Omental fat pad (tissue), 4 donors: Measurements from ENCODE around the gene DNAJC24. TPM values are rescaled to one million over a fixed set of nuclear protein-coding genes. Genes with fewer than 3 reads are reported as not detected.
"Not testable (repeated sequence)": the region's sequence is repeated elsewhere in the genome, so short reads cannot be mapped to it uniquely, and the experiment has no call there.

Experiments
- ATAC-seq: fragments of 150-250 bp; one replicate; pipeline ENCODE4 v1.9.1; 2016; ENCODE audit warnings: mild to moderate bottlenecking, moderate library complexity; ENCODE audit not compliant: low FRiP score
- DNase-seq: peaks from one replicate; pipeline ENCODE4 v3.0.0-alpha.2; 2019; ENCODE audit warnings: low spot score
- total RNA-seq, 4 donors: library from RNA; depleted of rRNA; stranded (reverse); fragments of >200 nt; gene quantifications; one replicate each; pipeline ENCODE4 v1.1.0, GENCODE V29; 2016
- TF ChIP-seq, protein P1 (sequence below), 3 donors: fragments of 450-650 bp; IDR thresholded peaks; one replicate each; pipeline ENCODE4 v1.5.1; 2016 to 2017; ENCODE audit warnings: antibody characterized with exemption in 3 of 3, mild to moderate bottlenecking in 3 of 3, moderate library complexity in 2 of 3

The DNAJC24 gene, protein sequence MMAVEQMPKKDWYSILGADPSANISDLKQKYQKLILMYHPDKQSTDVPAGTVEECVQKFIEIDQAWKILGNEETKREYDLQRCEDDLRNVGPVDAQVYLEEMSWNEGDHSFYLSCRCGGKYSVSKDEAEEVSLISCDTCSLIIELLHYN
- total RNA-seq, result 10 to 100 TPM; 11.6 to 19.5 (median 13.9) TPM

DNA sequence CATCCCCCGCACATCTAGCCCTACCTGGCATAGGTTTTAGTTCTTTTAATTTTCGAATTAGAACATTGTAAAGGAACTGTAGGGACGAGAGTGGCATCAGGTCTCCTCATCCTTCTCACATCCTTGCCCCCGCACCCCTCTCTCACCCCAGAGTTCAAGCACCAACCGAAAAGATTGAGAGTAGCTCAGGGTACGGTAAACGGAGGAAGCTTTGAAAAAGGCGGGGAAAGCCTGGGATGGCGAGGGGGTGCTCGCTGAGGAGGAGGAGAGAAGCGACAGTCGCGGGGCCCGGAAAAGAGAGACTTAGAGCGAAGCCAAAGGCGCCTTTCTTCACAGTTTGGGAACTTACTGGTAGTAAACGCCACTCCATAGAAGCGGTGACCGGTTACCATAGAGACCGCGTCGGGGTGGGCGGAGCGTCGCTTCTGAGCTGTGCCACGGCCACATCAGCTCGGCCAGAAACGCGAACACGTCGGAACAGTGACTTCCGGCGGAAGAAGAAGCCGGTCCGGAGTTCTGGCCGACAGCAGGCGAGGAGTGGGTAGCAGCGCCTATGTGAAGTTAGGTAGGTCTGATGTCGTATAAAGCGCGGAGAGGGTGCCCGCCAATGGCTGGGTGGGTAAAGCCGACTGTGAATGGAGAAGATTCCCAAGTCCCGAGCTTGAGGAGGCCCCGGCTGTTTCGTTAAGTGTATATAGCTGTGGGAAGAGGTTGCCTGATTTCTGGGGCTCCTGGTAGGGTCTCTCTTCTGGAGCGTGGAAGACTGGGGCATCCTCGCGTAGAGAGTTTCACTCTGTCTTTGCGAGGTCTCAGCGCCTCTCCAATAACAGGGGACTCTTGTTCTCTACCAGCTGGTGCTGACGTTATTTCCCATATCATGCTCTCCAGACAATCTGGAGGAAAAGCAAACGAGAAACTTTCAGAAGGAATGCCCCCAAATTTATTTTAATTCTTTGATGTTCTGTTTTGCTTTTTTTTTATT, at the start of gene DNAJC24, which contains the start of gene DCDC1:
TSS of gene DNAJC24 (plus strand) at position 513 of the 982 bp plus-strand sequence. CDS start 889 bp downstream, outside the sequence.
TSS of gene DCDC1 (minus strand) at position 392 of the 982 bp plus-strand sequence. CDS start 41,459 bp downstream, outside the sequence.
- TF ChIP-seq, protein P1, sequence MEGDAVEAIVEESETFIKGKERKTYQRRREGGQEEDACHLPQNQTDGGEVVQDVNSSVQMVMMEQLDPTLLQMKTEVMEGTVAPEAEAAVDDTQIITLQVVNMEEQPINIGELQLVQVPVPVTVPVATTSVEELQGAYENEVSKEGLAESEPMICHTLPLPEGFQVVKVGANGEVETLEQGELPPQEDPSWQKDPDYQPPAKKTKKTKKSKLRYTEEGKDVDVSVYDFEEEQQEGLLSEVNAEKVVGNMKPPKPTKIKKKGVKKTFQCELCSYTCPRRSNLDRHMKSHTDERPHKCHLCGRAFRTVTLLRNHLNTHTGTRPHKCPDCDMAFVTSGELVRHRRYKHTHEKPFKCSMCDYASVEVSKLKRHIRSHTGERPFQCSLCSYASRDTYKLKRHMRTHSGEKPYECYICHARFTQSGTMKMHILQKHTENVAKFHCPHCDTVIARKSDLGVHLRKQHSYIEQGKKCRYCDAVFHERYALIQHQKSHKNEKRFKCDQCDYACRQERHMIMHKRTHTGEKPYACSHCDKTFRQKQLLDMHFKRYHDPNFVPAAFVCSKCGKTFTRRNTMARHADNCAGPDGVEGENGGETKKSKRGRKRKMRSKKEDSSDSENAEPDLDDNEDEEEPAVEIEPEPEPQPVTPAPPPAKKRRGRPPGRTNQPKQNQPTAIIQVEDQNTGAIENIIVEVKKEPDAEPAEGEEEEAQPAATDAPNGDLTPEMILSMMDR (IDR thresholded peaks at IDR 0.05), result no peak
- ATAC-seq, result peak; percentile 99
- DNase-seq, result peak; percentile 75

DNA sequence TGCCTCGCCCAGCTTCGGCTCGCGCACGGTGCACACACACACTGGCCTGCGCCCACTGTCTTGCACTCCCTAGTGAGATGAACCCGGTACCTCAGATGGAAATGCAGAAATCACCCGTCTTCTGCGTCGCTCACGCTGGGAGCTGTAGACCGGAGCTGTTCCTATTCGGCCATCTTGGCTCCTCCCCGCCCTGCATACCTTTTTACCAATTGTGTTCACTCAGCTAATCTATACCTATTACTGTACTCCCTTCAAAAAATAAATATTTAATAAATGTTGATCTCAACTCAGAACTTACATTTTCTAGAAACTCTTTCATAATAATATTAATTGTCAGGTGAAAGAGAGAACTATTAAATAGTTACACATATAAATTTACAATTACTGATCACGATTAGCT, 48.2 kb upstream of the DNAJC24 start:
- not testable (repeated sequence) for ATAC-seq, DNase-seq

DNA sequence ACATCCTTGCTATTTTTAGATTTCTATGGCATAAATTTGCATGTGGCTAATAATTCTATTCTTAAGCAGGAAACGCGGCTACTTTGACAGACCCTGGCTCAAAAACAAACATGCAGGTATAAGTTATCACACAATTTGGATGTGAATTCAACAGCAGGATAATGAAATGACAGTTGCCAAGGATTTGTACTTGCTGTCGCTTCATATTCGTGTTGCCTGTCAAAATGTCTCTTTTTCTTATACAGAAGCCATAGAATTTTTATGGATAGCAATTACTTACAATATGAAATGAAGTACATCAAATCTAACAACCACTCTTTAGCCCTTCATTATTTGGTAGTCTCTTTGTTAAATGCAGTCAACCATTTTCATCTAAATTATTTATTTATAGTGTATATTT, 46.5 kb upstream of the DNAJC24 start:
- TF ChIP-seq, protein P1 (IDR thresholded peaks at IDR 0.05), result no peak
- DNase-seq (no peak), ATAC-seq (no peak)

DNA sequence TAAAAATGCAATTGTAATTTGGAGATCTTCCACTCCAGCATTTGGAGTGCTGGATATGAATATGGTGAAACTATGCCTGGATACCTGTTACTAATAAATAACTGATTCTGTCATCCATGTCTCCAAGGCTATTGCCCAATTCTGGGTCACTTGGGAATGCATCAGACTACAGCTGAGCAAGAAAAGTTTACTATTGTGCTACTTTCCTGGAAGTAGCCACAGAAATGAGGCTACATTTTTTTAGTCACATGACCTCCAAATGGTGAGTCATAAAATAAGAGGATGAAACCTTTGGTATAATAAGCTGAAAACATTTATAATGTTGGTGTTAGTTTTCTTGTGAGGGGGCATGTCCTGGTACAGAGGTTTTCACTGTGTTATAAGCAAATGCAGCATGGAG, 44.5 kb upstream of the DNAJC24 start:
- ATAC-seq (peak; percentile 78), DNase-seq (no peak)
- TF ChIP-seq, protein P1 (IDR thresholded peaks at IDR 0.05), result no peak

DNA sequence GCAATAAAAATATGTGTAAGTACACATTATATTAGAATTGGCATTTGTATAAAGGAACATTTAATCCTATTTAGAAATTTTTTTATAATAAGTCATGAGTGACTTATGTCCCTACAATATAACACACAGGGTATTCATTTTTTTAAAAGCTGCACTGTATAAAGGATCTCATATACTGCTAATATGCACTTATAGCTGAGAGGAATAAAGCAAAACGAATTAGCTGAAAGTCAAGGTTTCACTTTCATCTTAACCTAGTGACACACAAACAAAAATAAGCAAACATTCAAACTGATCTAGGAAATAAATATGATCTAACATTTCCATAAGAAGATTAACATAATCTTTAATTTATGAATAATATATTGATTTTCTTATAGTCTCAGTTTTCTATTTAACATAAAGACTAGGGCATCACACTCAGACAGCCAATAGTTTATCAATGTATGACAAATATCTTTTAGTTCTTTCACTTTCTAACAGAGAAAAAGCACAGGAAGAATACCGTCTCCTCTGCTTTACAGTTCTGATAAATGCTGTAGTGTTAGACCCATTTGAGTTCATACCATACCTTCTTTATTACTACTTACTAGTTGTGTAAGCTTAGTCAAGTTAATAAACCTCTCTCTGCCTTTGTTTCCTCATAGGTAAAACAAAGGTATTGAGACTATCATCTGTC, 43.1 kb upstream of the DNAJC24 start:
- ATAC-seq, result no peak
- TF ChIP-seq, protein P1 (IDR thresholded peaks at IDR 0.05), result no peak
- DNase-seq, result no peak

DNA sequence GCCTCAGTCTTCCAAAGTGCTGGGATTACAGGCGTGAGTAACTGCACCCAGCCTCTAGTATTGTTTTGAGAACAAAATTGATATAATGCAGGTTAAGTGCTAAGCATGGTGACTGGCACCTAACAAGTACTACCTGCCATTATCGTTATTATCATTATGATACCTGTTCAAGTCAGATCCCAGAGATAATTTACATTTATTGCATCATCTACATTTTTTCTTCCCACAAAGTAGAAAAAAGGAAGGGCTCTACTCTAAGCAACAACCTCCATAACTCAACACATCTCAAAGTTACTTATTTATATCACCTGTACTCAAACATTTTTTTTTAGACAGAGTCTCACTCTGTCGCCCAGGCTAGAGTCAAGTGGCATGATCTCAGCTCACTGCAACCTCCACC, 42.2 kb upstream of the DNAJC24 start:
- ATAC-seq (no peak), DNase-seq (no peak)
- TF ChIP-seq, protein P1 (IDR thresholded peaks at IDR 0.05), result no peak

DNA sequence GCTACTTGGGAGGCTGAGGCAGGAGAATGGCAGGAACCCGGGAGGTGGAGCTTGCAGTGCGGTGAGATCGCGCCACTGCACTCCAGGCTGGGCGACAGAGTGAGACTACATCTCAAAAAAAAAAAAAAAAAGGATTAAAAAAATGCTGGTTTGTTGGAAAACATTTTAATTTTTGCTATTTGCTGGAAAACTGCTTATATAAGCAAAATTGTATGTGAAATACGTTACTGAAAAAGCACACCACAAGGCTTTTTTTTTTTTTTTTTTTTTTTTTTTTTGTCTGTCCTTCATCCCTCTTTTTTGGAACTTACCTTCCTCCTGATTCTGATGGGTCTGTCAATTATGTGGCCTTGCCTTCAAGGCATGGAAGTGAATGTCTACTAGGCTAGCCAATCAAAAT, 41.0 kb upstream of the DNAJC24 start:
- TF ChIP-seq, protein P1 (IDR thresholded peaks at IDR 0.05), result no peak
- ATAC-seq, result no peak
- DNase-seq, result no peak
